Sciatic nerve (tissue), 2 donors: ENCODE measurements around the gene KREMEN1. TPM values are rescaled to one million over a fixed set of nuclear protein-coding genes. Genes with fewer than 3 reads are reported as not detected.
A peak's percentile ranks its signal among the peaks of the same experiment; 100 is the strongest.

Experiments
- ATAC-seq: fragments of 200-7000 bp; cut with Tn5 transposase; one replicate; pipeline ENCODE4 v1.9.1; 2020; ENCODE audit warnings: mild to moderate bottlenecking, moderate library complexity
- DNase-seq: peaks from one replicate; pipeline ENCODE4 v3.0.0-alpha.2; 2020; ENCODE audit warnings: low spot score
- intact Hi-C: fragments of 100-400 bp; cut with DNase I; formaldehyde crosslinking; loops from one replicate; pipeline ENCODE4 v1.14.2; 2022
- total RNA-seq: library from RNA; stranded (reverse); fragmentation: NEBNext Ultra II Directional; extraction: Animal tissue kit (Norgen Biotek cat#: 25700); gene quantifications from one replicate; pipeline ENCODE4 v1.2.1, GENCODE V29; 2021
- donor health status: DM: no; HTN: no; CAD: no.
- donor health status: DM: no; HTN: no; CAD: no.

Gene KREMEN1
- total RNA-seq, 1 donor from 2014 or later: 21.5 TPM

DNA sequence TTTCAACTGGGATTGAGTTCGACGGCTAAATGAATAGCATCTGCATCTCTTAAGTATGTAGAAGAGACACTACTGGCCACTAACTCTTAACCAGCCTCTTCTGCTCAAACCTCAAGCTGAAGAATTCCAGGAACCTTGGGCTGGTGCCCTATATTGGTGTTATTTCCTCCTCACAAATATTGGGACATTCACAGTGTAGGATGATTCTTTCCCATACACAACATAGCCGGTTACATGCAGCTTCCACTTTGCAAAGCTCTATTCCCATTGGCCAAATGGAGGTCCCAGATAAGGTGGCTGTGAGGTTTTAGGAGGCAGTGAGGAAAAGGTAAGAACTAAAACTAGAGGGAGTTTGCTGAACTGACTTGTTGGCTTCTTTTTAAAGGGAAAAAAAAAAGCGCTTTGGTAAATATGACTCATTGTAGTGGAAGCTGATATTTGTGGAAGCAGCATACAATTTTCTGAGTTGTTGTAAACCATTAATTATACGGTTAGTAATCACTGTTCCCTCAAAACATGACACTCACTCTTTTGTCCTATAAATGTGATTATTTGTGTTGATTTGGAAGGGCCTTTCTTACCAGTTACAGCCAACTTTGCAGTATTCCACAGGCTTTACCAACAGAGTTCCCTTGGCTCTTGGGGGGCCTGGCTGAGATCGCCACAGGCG lies 28.8 kb upstream of the KREMEN1 start:
- ATAC-seq (no peak), DNase-seq (no peak)
- intact Hi-C loops: loop anchor here (5.0 kb wide), 1 partner anchor 187 kb away; no protein-coding TSS in a partner anchor

DNA sequence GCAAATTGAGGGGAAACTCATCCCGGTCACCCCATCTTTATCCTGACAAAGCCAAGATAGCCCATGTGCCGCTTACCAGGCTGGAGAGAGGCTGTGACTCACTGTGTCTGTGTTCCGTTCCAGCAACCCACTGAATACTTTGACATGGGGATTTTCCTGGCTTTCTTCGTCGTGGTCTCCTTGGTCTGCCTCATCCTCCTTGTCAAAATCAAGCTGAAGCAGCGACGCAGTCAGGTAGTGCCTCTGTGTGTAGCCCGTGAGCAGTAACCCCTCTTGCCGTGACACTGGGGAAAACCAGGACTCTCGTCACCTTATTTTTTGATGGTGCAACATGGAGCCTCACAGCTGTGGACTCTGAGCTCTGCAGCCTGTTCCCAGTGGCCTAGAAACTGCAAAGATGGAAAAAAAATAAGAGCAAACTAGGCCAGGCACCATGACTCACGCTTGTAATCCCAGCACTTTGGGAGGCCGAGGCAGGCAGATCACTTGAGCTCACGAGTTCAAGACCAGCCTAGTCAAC lies 28.1 kb upstream of the KREMEN1 start:
- intact Hi-C loops: loop anchor here (5.0 kb wide), 1 partner anchor 187 kb away; no protein-coding TSS in a partner anchor
- ATAC-seq: peak; percentile 21
- DNase-seq: no peak

DNA sequence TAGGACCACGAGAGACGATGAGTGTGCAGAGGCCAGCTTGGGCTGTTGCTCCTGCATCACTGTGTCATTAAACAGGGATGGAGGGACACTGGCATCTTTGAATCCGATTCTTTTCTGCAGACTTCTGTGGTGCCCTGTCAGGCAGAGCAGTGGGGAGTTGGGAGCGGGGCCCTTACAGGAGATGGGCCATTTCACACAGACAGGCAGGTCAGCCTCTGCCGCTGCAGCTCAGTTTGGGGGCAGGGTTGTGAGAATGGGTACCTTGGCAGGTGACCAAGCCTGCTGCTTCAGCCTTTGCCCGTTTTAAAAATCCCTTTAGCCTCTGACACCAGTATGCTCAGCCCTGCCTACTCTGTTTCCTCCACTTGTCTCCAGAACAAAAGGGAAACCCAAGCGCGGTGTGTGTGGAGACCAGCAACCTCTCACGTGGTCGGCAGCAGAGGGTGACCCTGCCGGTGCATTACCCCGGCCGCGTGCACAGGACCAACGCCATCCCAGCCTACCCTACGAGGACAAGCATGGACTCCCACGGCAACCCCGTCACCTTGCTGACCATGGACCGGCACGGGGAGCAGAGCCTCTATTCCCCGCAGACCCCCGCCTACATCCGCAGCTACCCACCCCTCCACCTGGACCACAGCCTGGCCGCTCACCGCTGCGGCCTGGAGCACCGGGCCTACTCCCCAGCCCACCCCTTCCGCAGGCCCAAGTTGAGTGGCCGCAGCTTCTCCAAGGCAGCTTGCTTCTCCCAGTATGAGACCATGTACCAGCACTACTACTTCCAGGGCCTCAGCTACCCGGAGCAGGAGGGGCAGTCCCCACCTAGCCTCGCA lies 23.8 kb upstream of the KREMEN1 start:
- no peak for DNase-seq
- ATAC-seq: no peak
- intact Hi-C loops: no loop called here

DNA sequence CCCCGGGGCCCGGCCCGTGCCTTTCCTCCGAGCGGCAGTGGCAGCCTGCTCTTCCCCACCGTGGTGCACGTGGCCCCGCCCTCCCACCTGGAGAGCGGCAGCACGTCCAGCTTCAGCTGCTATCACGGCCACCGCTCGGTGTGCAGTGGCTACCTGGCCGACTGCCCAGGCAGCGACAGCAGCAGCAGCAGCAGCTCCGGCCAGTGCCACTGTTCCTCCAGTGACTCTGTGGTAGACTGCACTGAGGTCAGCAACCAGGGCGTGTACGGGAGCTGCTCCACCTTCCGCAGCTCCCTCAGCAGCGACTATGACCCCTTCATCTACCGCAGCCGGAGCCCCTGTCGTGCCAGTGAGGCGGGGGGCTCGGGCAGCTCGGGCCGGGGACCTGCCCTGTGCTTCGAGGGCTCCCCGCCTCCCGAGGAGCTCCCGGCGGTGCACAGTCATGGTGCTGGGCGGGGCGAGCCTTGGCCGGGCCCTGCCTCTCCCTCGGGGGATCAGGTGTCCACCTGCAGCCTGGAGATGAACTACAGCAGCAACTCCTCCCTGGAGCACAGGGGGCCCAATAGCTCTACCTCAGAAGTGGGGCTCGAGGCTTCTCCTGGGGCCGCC lies 23.1 kb upstream of the KREMEN1 start:
- DNase-seq (no peak), ATAC-seq (no peak)
- intact Hi-C loops: no loop called here

DNA sequence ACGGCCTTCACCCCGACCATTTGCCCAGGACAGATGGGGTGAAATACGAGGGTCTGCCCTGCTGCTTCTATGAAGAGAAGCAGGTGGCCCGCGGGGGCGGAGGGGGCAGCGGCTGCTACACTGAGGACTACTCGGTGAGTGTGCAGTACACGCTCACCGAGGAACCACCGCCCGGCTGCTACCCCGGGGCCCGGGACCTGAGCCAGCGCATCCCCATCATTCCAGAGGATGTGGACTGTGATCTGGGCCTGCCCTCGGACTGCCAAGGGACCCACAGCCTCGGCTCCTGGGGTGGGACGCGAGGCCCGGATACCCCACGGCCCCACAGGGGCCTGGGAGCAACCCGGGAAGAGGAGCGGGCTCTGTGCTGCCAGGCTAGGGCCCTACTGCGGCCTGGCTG lies 22.4 kb upstream of the KREMEN1 start:
- ATAC-seq: peak; percentile 6
- intact Hi-C loops: no loop called here
- no peak for DNase-seq

DNA sequence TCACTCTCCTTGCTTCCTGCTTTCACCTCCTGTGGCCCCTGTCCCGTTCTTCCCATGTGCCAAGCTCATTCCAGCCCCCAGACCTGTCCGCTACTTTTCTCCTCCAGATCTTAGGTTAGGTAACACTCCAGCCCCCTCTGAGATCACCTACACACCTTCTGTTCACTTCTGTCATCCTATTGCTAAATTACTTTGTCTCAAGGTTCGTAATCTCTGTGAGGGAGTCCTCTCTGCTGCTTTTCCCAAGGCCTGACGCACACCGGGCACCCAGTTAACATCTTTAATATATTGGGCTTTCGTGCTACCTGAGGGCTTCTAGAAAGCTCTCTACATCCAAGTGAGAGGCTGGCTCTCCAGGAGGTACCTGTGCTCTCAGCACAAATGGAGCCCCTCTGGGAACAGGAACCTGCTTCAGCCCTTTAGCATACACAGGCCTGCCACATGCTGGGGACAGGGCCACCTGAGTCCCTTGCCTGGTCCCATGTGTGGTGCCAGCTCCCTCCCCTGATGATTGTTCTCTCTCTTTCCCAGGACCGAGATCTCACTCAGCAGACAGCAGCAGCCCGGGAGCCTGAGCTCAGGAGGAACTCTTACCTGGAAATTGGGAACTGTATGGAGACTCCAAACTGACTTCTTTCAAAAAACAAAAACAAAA lies 19.7 kb upstream of the KREMEN1 start:
- no peak for DNase-seq
- no peak for ATAC-seq
- intact Hi-C loops: no loop called here

DNA sequence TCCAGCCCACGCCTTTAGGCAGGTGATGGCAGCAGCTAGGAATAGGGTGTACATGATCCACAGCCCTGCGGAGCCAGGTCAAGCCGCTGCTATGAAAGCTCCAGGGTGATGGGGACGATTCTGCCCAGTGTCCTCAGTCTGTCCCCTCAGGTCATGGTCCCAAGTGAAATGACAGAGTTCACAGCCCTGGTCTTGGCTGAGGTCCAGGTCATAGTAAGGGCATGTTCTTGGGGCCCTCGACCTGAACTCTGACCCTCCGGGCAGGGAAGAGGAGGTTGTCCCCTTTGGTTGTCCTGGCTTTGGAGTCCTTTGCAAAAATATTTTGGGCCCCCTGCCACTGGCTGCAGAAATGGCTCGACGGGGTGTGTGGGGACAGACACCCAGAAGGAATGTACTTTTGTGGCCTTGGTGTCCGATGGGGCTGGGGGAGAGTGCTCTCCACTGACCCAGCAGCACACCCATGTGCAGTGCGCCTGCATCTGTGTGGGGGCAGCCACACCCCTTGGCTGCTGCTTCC lies 18.5 kb upstream of the KREMEN1 start:
- ATAC-seq (no peak), DNase-seq (no peak)
- intact Hi-C loops: no loop called here

DNA sequence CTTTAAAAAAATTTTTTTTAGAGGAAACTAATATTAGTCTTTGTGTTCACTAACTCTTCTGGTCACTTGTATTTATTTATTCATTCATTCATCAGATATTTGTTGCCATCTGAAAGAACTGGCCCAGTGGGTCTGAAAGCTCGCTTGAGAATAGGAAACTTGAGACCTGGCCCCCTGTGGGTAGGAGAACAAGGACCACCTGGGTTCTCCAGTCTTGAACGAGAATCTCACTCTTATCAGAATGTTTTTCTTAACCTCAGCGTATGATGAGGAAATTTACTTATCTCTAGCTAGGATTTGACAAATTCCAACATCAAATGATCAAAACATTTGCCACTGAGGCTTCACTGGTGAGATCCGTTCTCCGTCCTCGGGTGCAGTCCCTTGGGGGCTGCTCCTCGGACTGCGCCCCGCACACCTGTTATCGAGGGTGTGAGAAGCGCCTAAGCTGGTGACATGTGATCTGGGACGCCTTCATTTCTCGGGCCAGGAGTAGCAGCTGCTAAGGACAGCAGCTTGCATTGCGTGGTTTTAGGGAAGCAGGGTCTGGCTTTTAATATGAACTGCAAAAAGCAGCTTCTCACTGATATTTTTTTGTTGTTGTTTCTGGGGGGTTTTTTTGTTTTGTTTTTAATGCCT lies 17.5 kb upstream of the KREMEN1 start:
- intact Hi-C loops: no loop called here
- ATAC-seq: no peak

DNA sequence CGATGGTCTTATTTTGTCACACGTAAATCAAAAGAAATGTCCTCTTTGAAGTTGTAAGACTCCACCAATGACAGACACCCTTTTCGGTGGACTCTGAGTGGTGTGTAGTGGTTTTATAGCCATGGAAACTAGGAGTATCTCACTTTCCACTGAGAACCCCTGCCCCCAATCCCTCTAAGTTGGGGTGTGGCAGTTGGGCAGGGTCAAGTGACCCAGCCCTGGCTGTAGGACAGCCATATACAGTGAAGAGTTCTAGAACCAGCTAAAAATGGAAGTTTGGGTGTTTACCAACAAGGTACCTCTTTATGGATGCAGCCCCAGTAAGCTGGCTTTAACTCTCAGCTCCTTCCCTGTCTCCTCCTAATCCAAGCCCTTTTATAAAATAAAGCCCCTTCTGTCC lies 16.4 kb upstream of the KREMEN1 start:
- intact Hi-C loops: no loop called here
- DNase-seq: no peak

More for the DNA sequence above, 17.5 kb upstream of the KREMEN1 start:
- no peak for DNase-seq

DNA sequence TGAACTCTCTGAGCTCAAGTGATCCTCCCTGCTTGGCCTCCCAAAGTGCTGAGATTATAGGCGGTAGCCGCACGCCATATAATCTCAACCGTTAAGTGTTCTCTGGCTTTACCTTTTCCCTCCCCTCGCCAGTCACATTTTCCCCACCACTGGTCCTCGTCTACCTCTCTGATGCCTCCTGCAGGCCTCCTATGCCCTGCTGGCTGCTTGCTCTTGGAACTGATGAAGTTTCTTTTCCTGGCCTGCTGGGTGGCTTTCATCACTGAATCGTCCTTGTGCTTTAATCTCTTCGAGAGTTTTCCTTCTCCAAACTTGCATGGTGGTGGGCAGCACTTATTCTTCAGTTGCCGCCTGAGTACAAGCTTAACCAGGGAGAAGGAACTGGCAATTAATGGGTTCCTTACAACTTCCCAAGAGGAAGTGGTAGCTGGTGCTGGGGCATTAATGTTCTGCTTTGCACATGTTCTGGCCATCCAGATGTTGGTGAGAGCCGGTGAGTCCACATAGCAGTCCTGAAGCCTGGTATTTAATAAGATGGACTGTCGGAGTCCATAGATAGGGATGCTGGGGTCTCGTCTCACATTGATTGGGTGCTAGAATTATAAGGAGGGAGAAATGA lies 12.5 kb upstream of the KREMEN1 start:
- no peak for DNase-seq
- no peak for ATAC-seq
- intact Hi-C loops: no loop called here

More for the DNA sequence above, 16.4 kb upstream of the KREMEN1 start:
- no peak for ATAC-seq

DNA sequence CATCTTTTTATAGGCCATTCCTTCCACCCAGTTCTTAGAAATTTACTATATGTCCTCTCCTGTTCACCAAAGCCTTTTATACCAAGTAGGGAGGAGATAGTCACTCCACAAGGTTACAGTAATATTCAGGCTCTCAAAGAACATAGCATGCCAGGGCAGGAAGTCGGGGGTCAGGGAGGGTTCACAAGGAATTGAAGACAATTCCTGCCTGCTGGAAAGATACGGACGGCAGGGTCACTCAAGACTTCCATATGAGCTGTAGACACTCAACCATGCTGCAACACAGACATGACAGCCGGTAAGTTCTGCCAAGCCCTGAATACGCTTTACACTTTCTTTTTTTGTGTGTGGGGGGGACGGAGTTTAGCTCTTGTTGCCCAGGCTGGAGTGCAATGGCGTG lies 11.9 kb upstream of the KREMEN1 start:
- DNase-seq: no peak
- intact Hi-C loops: no loop called here
- no peak for ATAC-seq

DNA sequence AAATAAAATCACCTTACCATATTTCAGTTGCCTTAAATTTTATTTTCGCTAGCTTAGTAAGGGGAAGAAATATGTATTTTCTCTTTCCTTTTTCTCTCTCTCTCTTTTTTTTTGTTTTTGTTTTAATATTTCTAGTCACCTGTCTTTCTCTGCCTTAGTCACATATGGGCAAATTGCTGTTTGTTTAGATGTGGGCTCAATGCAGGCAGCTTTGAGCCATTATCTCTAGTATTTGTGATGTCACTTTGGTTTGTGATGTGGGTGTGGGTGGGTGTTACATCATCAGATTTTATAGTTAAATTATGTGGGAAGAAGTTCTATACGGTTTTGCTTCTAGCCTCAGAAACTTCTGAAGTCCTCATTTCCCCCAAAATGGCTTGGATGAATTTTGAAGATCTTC lies 11.1 kb upstream of the KREMEN1 start, which contains the start of gene C22orf31:
Gene C22orf31, minus strand, starts transcription at position 59 of the 400 bp plus-strand sequence. Its CDS starts 39 bp downstream, at position 20.
- no peak for DNase-seq
- ATAC-seq: no peak
- intact Hi-C loops: no loop called here

DNA sequence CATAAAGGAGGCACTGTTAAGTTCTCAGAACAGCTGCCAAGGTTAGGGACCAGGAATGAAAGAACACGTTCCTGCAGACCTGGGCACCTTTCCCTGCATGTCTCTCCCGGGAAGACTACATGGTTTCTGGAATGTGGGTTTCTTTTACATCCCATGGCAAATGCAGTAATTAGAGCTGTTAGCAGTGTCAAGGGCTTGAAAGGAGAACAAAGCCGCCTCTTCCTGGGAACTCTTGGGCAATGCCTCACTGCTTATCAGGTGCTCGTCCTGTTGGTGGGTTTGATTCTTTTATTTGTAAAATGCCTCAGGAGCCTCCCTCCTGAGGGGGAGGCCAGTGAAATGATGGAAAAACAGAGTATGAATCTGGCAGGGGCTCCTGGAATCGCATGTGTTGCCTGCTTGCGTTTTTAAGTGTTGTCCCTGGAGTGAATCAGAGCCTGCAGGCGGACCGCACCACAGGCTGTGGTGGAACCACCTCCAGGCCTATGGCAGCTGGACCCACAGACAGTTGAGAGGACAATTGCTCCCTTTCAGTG lies 10.5 kb upstream of the KREMEN1 start:
- DNase-seq (no peak), ATAC-seq (no peak)
- intact Hi-C loops: no loop called here

DNA sequence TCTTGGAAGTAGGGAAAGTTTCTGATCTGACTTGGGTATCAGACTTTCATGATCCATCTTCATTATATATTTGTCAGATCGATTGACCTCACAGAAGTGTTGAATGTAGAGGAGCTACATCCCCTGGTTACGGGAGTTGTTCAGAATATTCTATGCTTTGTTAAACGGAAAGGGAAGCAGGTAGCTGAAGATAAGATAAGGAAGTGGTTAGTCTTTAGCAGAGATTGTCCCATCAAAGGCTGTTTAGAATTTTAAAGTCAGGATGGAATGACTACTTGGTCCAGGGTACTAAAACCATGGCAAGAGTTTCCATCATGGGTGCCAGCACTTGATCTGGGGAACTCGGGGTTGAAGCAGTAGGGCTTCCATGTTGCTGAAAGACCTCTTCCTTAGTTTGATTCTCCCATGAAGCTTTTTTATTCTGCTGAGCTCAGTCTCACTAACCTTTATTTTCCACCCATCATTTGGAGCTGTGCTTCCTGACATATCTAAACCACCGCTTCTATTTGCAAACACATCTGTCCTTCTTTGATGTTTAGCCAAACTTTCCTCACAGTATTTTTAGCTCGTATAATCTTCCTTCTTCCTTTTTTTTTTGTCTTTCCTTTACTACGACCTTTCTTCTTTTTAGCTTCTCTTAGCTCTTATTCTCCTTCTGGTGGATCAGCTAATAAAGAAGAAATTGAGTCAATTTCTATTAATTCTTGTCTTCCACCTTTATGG lies 7.2 kb upstream of the KREMEN1 start:
- DNase-seq: no peak
- no peak for ATAC-seq
- intact Hi-C loops: no loop called here

DNA sequence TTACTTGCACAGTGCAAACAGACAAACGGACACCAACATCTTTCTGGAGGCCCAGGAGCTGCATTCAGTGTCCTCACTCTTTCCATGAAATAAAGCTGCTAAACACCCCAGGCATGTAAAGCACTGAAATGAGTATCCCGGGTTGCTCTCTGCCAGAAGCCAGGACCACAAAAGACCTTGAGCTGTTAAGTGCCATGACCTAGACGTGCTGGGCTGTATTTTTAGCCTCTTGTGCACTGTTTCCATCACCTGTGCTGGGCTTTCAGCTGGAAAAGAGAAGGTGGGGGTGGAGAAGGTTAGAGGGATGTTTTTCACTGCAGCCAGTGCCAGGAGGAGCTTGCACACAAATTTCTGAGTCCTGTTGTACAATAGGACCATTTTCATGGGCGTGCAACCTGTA lies 3.4 kb upstream of the KREMEN1 start:
- no peak for ATAC-seq
- intact Hi-C loops: no loop called here
- no peak for DNase-seq

DNA sequence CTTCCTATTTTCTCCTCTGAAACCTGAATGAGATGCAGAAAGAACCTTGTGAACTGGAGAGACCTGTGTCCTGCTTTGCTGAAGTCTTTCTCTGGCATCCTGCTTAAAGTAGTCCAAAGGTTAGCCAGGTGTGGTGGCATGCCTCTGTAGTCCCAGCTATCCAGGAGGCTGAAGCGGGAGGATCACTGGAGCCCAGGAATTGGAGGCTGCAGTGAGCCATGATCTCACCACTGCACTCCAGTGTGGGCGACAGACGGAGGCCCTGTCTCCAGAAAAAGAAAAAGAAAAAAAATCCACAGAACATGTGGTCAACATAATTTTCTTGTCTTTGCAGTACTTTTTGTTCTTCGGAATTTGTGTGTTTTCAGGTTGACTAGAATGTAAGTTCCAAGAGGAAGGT lies 2.3 kb upstream of the KREMEN1 start:
- DNase-seq: no peak
- intact Hi-C loops: no loop called here
- ATAC-seq: no peak
